Breast epithelium (tissue), 3 donors: ENCODE measurements around the gene COL5A3.

Experiments
- CTCF ChIP-seq, 3 donors: fragments of 450-650 bp; IDR thresholded peaks; one replicate each; pipeline ENCODE4 v1.5.1; 2016 to 2017; ENCODE audit warnings: antibody characterized with exemption in 3 of 3, mild to moderate bottlenecking in 3 of 3, moderate library complexity in 3 of 3
- POLR2A ChIP-seq: fragments of 450-650 bp; IDR thresholded peaks from one replicate; pipeline ENCODE4 v1.6.1; 2016; ENCODE audit warnings: antibody characterized with exemption, mild to moderate bottlenecking, moderate library complexity
- POLR2AphosphoS5 ChIP-seq, 3 donors: sonication (generic); formaldehyde crosslinking; IDR thresholded peaks; one replicate each; pipeline ENCODE4 v1.6.1; 2017; ENCODE audit warnings: antibody characterized with exemption in 3 of 3

- TF ChIP-seq CTCF (IDR thresholded peaks at IDR 0.05) (peak; percentile 84 to 97 (median 90)), POLR2AphosphoS5 (IDR thresholded peaks at IDR 0.05) (peak; percentile 73 to 92 (median 80)), POLR2A (no peak)
Observed at GRCh38 chr19:10027158-10027997, 17.1 kb upstream of the COL5A3 start.
